Heart right ventricle (tissue), 16 donors: ENCODE results near the gene CATSPERD. TPM values are rescaled to one million over a fixed set of nuclear protein-coding genes. Genes with fewer than 3 reads are reported as not detected.

Source experiments
- ATAC-seq, 8 donors: fragments of 200-7000 bp; cut with Tn5 transposase; one replicate each; pipeline ENCODE4 v1.9.1; 2020; ENCODE audit warnings: mild to moderate bottlenecking in 8 of 8, moderate library complexity in 8 of 8, moderate number of reproducible peaks in 1 of 8
- DNase-seq, 2 donors: peaks; one replicate each; pipeline ENCODE4 v3.0.0-alpha.2; 2020
- H3K27ac ChIP-seq, 10 donors: fragments of 200-600 bp; sonication (generic) in 2 of 10; one replicate each; pipeline versions ENCODE4 v1.5.0 to v1.8.0; 2020 to 2022; ENCODE audit warnings: mild to moderate bottlenecking in 3 of 10
- H3K27me3 ChIP-seq, 7 donors: fragments of 200-600 bp; one replicate each; pipeline ENCODE4 v1.8.0; 2021 to 2022; ENCODE audit warnings: mild to moderate bottlenecking in 2 of 7
- H3K36me3 ChIP-seq, 9 donors: fragments of 200-600 bp; sonication (generic) in 1 of 9; one replicate each; pipeline versions ENCODE4 v1.5.0 to v1.8.0; 2020 to 2022; ENCODE audit warnings: mild to moderate bottlenecking in 2 of 9
- H3K4me1 ChIP-seq, 9 donors: fragments of 200-600 bp; sonication (generic) in 1 of 9; one replicate each; pipeline versions ENCODE4 v1.5.0 to v1.8.0; 2020 to 2022; ENCODE audit warnings: mild to moderate bottlenecking in 4 of 9
- H3K4me3 ChIP-seq, 10 donors: fragments of 200-600 bp; sonication (generic) in 2 of 10; one replicate each; pipeline versions ENCODE4 v1.5.0 to v1.8.0; 2020 to 2022; ENCODE audit warnings: mild to moderate bottlenecking in 7 of 10, moderate library complexity in 2 of 10
- H3K9me3 ChIP-seq, 11 donors: fragments of 200-600 bp in 10 of 11; sonication (generic) in 2 of 11; one replicate each; pipeline versions ENCODE4 v1.5.0 to v1.8.0; 2013 to 2022; ENCODE audit warnings: mild to moderate bottlenecking in 2 of 11, control low read depth in 1 of 11, moderate library complexity in 1 of 11
- CTCF ChIP-seq, 9 donors: fragments of 200-600 bp; sonication (generic) in 2 of 9; IDR thresholded peaks; one replicate each; pipeline versions ENCODE4 v1.5.0 to v1.8.0; 2021 to 2022; ENCODE audit warnings: antibody characterized with exemption in 9 of 9, mild to moderate bottlenecking in 5 of 9, moderate library complexity in 1 of 9
- WGBS, 2 donors: extraction: QIAGEN DNeasy Blood & Tissue Kit; methylation state at CpG; one replicate each; pipeline ENCODE4 v1.1.7; 2013; ENCODE audit warnings: inconsistent platforms in 1 of 2; 5-methylcytosine and 5-hydroxymethylcytosine counted together
- intact Hi-C, 10 donors: fragments of 100-400 bp; cut with DNase I; formaldehyde crosslinking; loops; one replicate each; pipeline versions ENCODE4 v1.11.1 to v1.14.2; 2022
- polyA plus RNA-seq, 2 donors: library from polyadenylated mRNA; stranded (reverse); fragments of 200-250 nt; gene quantifications; one replicate each; pipeline ENCODE4 v1.2.3, GENCODE V29; 2013
- total RNA-seq, 10 donors: library from RNA; stranded (reverse); fragmentation: NEBNext Ultra II Directional in 3 of 10; extraction: Animal tissue kit (Norgen Biotek cat#: 25700) in 3 of 10; gene quantifications; one replicate each; pipeline versions ENCODE4 v1.2.1 to v1.2.4, GENCODE V29; 2021 to 2023
- donor health status: Arrhythmogenic right ventricular cardiomyopathy.
- donor health status: ischemic (EF 13 %, LVEDD 7.1; RV severe dilation, severe dysfunction).
- donor health status: healthy with polysubstance abuse.
- donor health status: DM: no; HTN: yes; CAD: no.
- donor health status: DM: no; HTN: no; CAD: no.
- donor health status: ischemic (EF 25% LVEDD 6.9; RV normal size, moderate dysfunction).
- donor health status: ischemic (EF 25% LVEDD 5.7; RV mildly dilated, moderate dysfunction).
- donor health status: healthy.
- donor health status: DM: yes; HTN: yes; CAD: no.
- donor health status: Ischemic cardiomyopathy.
- donor health status: ischemic (EF 35%, LVEDD 5.7; RV mildly dilated, moderate dysfunction).
- donor health status: nonischemic (EF 11% LVEDD 7.7; RV severe dilation, severe dysfunction).
- donor health status: DM: yes; HTN: yes; CAD: no.
- donor health status: PGD.
- donor health status: ischemic (EF 29% LVEDD 5.4; RV normal size, mild dysfunction).
- donor health status: nonischemic (EF 23%, LVEDD 6.1; RV moderate dilation, normal function).

Gene CATSPERD
- total and polyA plus RNA-seq, 12 donors: not detected

DNA sequence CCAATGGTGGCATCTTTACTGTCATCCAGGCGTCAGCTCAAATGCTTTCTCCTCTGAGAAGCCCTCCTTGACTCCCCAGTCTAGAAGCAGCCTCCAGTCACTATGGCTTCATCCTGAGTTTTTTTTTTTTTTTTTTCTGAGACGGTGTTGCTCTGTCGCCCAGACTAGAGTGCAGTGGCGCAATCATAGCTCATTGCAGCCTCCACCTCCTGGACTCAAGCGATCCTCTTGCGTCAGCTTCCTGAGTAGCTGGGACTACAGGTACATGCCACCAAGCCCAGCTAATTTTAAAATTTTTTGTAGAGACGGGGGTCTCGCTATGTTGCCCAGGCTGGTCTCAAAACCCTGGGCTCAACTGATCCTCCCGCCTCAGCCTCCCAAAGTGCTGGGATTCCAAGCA is 88.6 kb downstream of the CATSPERD start:
- no peaks in the 10 kb centered on the region for H3K9me3 ChIP-seq
- peaks cover 0 to 26% (median 14%) of the 10 kb centered on the region in 7 donors for H3K27me3 ChIP-seq
- H3K4me1 ChIP-seq: peaks cover 0 to 13% (median 6%) of the 10 kb centered on the region in 9 donors
- DNase-seq (no peak), ATAC-seq (no peak)
- H3K36me3 ChIP-seq: no peaks in the 10 kb centered on the region
- no peak for TF ChIP-seq CTCF (IDR thresholded peaks at IDR 0.05)
- H3K4me3 ChIP-seq: no peak overlapping the region
- intact Hi-C loops: loop anchor here in 5 of 10 donors (5.0 to 10.0 kb wide), 3 partner anchors 83 to 216 kb away; no protein-coding TSS in a partner anchor
- 89% methylated on average over 9 of the region's 9 CpGs for WGBS, 2 donors
- no peak overlapping the region for H3K27ac ChIP-seq

DNA sequence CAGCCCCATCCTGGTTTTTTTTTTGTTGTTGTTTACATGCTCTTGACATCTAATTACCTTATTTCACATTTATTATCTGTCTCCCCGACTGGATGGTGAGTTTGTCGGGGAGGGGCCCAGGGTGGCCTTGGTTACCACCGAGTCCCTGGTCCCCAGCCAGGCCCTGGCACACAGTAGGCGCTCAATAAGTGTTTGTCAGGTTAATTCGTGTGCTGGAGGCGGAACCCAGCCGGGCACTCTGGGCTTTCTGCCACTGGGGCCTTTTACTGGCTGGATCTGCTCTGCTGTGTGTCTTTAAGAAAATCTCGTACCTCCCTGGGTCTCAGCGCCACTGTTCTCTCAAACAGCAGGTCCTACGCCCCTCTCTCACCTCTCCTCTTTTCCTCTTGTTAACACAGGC is 89.0 kb downstream of the CATSPERD start:
- Histone ChIP-seq H3K36me3 (no peaks in the 10 kb centered on the region), H3K27me3 (peaks cover 0 to 22% (median 10%) of the 10 kb centered on the region in 7 donors), H3K4me3 (no peak overlapping the region), H3K4me1 (peaks cover 0 to 10% (median 2%) of the 10 kb centered on the region in 9 donors), H3K27ac (no peak overlapping the region), H3K9me3 (no peaks in the 10 kb centered on the region)
- ATAC-seq (no peak), DNase-seq (no peak)
- WGBS, 2 donors: 78 to 83% methylated on average over 10 of the region's 10 CpGs
- TF ChIP-seq CTCF (IDR thresholded peaks at IDR 0.05): no peak
- intact Hi-C loops: loop anchor here in 5 of 10 donors (5.0 to 10.0 kb wide), 3 partner anchors 83 to 215 kb away; no protein-coding TSS in a partner anchor

DNA sequence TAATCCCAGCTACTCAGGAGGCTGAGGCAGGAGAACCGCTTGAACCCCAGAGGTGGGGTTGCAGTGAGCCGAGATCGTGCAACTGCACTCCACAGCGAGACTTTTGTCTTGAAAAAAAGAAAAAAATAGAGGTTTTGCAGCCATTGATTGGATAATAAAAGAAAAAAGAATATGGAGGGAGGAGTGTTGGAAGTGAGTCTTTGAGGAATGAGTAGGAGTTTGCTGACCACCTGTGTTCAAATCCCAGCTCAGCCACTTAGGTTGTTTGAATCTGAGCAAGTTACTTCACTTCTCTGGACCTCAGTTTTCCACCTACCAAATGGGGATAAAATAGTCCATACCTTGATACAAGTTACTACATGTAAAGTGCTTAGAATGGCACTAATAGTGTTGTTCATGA is 90.7 kb downstream of the CATSPERD start:
- intact Hi-C loops: no loop called here
- Histone ChIP-seq H3K27me3 (peaks cover 0 to 10% (median 0%) of the 10 kb centered on the region in 7 donors), H3K36me3 (no peaks in the 10 kb centered on the region), H3K27ac (no peak overlapping the region), H3K4me1 (peaks cover 0 to under 1% (median 0%) of the 10 kb centered on the region in 9 donors), H3K9me3 (no peaks in the 10 kb centered on the region), H3K4me3 (no peak overlapping the region)
- WGBS, 2 donors: 91 to 97% methylated on average over 4 of the region's 4 CpGs
- ATAC-seq (no peak), DNase-seq (no peak)
- no peak for TF ChIP-seq CTCF (IDR thresholded peaks at IDR 0.05)

DNA sequence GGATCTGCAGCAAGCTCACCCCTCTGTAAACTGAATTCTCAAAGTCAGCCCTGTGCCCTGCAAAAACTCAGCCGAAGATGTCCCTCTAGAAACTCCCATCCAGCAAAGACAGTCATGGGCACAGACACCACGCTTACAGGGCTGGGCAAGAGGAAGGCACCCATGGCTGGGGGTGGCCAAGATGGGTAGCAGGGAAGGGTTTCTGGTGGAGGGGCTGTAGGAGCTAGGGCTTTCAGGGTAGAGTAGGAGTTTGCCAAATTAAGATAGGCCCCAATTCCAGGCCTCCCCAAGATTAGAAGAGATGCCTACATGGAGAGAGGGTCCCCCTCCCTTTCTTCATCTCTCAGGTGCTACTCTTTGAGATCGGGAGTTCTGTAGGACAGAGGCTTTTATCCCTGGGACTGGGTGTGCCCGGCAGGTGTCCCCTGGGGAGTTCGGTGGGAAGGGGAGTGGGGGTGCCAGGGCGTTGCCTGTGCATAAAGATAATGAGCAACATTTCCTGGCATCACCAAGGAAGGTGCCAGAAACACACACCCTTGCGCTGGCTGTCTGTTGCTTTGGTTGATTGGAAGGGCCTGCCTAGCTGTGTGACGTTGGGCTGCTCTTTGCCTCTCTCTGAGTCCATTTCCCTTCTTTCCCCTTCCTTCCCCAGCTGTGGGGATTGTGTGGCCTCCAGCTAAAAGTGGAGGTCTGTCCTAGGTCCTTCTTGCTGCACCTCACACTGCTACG is 93.8 kb downstream of the CATSPERD start:
- no peak overlapping the region for H3K27ac ChIP-seq
- no peak for TF ChIP-seq CTCF (IDR thresholded peaks at IDR 0.05)
- H3K9me3 ChIP-seq: no peaks in the 10 kb centered on the region
- no peaks in the 10 kb centered on the region for H3K4me1 ChIP-seq
- peaks cover 0 to 4% (median 0%) of the 10 kb centered on the region in 7 donors for H3K27me3 ChIP-seq
- no peaks in the 10 kb centered on the region for H3K36me3 ChIP-seq
- no peak for DNase-seq
- ATAC-seq: no peak
- intact Hi-C loops: no loop called here
- H3K4me3 ChIP-seq: no peak overlapping the region
- WGBS, 2 donors: 73 to 75% methylated on average over 9 of the region's 9 CpGs
